Erythroblast (primary cell): ENCODE data around the gene KLK3.

ENCODE experiments used
- DNase-seq, 2 experiments: peaks; one replicate each; lab custom pipeline; 2025; lab: John Stamatoyannopoulos, UW
- GATA1 ChIP-seq: IDR thresholded peaks from 2 replicates; pipeline ENCODE4 v1.6.1; 2011; ENCODE audit warnings: low read depth, mild to moderate bottlenecking, control low read depth, low read length, moderate library complexity
- POLR2A ChIP-seq: IDR thresholded peaks from 2 replicates; pipeline ENCODE4 v1.6.1; 2011; ENCODE audit warnings: mild to moderate bottlenecking, low read length

KLK3 gene

DNA sequence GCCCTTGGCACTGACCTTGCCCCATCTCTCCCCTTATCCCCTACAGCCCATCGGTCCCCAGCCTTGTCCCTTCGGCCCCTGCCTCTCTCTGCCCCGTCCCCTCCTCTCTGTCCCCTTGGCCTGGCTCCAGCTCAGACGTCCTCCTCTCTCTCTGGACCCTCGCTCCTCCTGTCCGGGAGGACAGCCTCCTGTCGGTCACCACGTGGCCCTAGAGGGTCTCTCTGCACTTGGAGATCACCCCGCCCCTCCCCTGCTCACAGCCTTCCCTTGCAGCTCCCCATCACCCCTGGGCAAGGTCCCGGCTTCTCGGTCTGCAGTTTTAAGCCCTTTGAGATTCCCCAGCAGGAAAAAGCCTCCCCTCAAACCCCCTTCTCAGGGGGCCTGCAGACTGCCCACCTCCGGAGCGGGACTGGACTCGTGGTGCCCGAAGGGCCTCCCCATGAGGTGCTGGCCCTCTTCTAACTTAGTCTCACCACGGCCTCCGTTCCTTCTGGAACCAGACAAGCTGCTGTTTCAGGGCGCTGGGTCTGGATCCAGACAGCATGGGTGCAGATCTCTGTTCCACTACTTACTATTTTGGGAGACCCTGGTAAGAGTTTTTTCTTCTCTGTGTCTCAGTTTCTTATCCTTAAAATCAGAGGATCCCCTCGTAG is 18.0 kb upstream of the KLK3 start:
- TF ChIP-seq POLR2A (no peak), GATA1 (no peak)

DNA sequence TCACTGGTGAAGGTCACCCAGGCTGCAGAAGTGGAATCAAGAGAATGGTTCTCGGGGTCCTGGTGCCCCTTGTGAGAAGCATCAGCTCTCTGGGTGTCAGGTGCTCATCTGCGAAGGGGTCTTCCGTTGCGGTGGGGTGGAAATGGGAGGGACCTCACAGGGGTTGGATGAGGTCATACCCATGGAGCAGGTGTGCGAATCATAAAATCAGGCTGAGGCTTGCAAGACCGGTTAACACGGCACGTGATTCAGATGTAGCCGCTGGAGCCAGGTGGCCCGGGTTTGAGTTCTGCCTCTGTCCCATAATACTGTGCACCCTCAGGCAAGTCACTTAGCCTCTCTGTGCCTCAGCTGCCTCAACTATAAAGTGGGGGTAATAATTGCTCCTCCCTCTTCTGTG is 17.4 kb upstream of the KLK3 start:
- TF ChIP-seq GATA1: no peak
- no peak for TF ChIP-seq POLR2A
- no peak for DNase-seq

More for the DNA sequence above, 18.0 kb upstream of the KLK3 start:
- no peak for DNase-seq

DNA sequence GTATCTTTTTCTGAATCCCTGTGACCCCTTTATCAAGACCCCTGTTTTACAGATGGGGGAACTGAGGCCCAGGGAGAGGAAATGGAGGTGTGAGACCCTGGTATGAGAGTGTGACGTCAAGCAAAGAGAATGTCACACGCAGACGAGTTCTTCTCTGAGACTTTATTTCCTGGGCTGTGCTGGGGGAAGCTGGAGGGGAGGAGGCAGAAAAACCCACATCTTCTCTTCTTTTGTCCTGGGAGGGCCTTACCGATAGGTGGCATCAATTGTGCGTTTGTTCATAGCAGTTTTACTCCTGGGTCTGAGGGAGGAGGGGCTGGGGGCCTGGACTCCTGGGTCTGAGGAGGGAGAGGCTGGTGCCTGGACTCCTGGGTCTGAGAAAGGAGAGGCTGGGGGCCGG is 16.5 kb upstream of the KLK3 start:
- DNase-seq: no peak
- TF ChIP-seq POLR2A (no peak), GATA1 (no peak)

DNA sequence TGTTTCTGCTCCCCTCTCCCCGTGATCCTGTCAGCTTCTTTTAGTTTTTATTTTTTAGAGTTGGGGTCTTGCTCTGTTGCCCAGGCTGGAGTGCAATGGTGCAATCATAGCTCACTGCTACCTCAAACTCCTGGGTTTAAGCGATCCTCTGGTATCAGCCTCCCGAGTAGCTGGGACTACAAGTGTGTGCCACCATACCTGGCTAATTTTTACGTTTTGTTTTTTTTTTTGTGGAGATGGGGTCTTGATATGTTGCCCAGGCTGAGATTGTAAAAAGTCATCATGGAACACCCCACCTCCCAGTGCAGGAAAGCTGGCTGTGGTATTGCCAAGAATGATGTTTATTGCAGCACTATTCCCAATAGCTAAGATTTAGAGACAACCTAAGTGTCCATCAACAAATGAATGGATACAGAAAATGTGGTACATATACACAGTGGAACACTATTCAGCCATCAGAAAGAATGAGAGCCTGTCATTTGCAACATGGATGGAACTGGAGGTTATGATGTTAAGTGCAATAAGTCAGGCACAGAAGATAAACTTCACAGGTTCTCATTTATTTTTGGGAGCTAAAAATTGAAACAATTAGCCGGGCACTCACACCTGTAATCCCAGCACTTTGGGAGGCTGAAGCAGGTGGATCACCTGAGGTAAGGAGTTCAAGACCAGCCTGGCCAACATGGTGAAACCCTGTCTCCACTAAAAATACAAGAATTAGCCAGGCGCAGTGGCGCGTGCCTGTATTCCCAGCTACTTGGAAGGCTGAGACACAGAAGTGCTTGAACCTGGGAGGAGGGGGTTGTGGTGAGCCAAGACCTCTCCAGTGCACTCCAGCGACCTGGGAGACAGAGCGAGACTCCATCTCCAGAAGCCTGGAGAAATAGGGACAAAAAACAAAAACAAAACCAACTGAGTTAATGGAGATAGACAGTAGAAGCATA is 14.7 kb upstream of the KLK3 start:
- TF ChIP-seq POLR2A (no peak), GATA1 (no peak)
- DNase-seq: no peak

DNA sequence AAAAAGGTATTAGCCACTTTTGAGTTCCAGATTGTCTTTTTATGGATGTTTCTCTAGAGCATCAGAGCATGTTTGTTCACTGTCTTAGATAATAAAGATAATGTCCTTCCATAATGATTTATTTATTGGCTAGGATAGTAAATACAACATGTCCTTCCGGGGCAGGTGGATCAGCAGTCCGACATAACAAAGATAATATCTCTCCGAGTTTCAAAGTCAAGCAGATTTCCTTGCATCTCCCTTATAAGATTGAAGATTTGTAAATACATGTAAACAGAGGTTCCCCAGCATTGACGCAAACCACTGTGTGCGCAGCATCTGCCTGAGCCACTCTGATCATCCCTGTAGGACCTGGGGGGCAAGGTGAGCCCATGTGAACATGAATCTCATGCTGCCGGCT is 12.6 kb upstream of the KLK3 start:
- TF ChIP-seq POLR2A (no peak), GATA1 (no peak)

DNA sequence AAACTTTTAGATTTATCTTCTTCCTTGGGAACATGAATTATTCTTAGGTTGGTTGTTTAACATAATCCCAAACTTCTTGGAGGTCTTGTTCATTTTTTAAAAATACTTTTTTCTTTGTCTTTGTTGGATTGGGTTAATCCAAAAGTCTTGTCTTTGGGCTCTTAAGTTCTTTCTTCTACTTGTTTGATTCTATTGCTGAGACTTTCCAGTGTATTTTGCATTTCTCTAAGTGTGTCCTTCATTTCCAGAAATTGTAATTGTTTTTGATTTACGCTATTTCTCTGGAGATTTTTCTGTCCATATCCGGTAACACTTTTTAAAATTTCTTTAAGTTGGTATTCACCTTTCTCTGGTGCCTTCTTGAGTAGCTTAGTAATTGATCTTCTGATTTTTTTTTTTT is 11.5 kb upstream of the KLK3 start:
- DNase-seq: no peak
- TF ChIP-seq POLR2A (no peak), GATA1 (no peak)

More for the DNA sequence above, 12.6 kb upstream of the KLK3 start:
- no peak for DNase-seq

DNA sequence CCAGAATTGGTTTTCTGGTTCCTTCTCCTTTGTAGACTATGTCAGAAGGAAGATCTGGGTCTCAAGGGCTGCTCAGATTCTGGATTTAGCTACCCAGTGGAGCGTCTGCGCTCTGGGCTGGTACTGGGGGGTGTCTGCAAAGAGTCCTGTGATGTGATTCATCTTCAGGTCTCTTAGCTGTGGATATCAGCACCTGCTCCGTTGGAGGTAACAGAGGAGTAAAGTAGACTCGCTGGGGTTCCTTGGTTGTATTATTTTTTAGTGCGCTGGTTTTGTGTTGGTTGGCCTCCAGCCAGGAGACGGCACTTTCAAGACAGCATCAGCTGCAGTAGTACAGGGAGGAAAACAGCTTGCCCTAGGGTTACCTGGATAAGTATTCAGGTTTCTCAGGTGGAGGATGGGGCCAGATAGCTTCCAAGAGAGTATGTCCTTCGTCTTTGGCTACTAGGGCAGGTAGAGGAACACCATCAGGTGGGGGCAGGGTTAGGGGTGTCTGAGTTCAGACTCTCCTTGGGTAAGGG is 11.0 kb upstream of the KLK3 start:
- no peak for DNase-seq
- TF ChIP-seq GATA1 (no peak), POLR2A (no peak)

DNA sequence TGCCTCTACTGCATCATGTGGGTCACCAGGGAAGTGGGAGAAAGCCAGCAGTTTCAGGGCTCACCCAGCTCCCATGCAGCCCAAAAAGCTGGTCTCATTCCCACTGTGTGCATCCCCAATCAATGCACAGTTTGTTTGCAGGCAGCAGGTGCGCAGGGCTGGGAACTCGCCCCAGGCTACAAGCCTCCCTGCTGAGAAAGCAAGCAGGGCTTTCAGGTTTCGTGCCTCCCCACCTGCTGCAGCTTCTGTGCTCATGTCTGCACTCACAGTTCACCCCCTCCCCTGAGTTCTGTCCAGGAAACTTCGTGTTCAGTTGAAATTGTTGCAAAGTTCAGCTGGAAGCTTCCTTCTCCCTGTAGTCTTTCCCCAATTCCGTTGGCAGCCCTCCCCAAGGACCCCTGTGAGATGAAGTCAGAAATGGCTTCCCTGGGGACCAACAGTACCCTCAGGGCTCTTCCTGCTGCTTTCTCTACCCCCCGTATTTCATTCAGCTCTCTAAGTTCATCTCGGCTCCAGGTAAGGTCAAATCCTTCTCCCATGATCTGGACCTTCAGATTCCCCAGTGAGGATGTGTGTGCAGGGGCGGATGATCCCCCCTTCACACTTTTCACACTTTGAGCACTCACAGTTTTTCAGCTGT is 10.3 kb upstream of the KLK3 start:
- DNase-seq: no peak
- no peak for TF ChIP-seq GATA1
- no peak for TF ChIP-seq POLR2A

DNA sequence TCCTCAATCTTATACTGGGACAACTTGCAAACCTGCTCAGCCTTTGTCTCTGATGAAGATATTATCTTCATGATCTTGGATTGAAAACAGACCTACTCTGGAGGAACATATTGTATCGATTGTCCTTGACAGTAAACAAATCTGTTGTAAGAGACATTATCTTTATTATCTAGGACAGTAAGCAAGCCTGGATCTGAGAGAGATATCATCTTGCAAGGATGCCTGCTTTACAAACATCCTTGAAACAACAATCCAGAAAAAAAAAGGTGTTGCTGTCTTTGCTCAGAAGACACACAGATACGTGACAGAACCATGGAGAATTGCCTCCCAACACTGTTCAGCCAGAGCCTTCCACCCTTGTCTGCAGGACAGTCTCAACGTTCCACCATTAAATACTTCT is 4.0 kb upstream of the KLK3 start:
- TF ChIP-seq POLR2A (no peak), GATA1 (no peak)
- no peak for DNase-seq

DNA sequence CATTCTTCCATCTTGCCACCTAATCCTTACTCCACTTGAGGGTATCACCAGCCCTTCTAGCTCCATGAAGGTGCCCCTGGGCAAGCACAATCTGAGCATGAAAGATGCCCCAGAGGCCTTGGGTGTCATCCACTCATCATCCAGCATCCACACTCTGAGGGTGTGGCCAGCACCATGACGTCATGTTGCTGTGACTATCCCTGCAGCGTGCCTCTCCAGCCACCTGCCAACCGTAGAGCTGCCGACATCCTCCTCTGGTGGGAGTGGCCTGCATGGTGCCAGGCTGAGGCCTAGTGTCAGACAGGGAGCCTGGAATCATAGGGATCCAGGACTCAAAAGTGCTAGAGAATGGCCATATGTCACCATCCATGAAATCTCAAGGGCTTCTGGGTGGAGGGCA is 3.1 kb upstream of the KLK3 start:
- DNase-seq: no peak
- TF ChIP-seq POLR2A (no peak), GATA1 (no peak)

DNA sequence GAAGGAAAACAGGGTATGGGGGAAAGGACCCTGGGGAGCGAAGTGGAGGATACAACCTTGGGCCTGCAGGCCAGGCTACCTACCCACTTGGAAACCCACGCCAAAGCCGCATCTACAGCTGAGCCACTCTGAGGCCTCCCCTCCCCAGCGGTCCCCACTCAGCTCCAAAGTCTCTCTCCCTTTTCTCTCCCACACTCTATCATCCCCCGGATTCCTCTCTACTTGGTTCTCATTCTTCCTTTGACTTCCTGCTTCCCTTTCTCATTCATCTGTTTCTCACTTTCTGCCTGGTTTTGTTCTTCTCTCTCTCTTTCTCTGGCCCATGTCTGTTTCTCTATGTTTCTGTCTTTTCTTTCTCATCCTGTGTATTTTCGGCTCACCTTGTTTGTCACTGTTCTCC is 2.7 kb downstream of the KLK3 start:
- no peak for DNase-seq
- TF ChIP-seq POLR2A: no peak

DNA sequence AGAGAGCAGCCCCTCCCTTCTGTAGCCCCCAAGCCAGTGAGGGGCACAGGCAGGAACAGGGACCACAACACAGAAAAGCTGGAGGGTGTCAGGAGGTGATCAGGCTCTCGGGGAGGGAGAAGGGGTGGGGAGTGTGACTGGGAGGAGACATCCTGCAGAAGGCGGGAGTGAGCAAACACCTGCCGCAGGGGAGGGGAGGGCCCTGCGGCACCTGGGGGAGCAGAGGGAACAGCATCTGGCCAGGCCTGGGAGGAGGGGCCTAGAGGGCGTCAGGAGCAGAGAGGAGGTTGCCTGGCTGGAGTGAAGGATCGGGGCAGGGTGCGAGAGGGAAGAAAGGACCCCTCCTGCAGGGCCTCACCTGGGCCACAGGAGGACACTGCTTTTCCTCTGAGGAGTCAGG is 4.2 kb downstream of the KLK3 start:
- no peak for TF ChIP-seq GATA1
- no peak for TF ChIP-seq POLR2A
- no peak for DNase-seq

DNA sequence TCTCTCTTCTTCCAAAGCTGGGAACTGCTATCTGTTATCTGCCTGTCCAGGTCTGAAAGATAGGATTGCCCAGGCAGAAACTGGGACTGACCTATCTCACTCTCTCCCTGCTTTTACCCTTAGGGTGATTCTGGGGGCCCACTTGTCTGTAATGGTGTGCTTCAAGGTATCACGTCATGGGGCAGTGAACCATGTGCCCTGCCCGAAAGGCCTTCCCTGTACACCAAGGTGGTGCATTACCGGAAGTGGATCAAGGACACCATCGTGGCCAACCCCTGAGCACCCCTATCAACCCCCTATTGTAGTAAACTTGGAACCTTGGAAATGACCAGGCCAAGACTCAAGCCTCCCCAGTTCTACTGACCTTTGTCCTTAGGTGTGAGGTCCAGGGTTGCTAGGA is 5.1 kb downstream of the KLK3 start:
- TF ChIP-seq POLR2A (no peak), GATA1 (no peak)
- no peak for DNase-seq

DNA sequence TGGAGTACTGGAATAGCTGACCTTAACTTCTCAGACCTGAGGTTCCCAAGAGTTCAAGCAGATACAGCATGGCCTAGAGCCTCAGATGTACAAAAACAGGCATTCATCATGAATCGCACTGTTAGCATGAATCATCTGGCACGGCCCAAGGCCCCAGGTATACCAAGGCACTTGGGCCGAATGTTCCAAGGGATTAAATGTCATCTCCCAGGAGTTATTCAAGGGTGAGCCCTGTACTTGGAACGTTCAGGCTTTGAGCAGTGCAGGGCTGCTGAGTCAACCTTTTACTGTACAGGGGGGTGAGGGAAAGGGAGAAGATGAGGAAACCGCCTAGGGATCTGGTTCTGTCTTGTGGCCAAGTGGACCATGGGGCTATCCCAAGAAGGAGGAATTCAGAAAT is 6.3 kb downstream of the KLK3 start:
- TF ChIP-seq GATA1 (no peak), POLR2A (no peak)
- no peak for DNase-seq
